CD4-positive, alpha-beta T cell treated with Interleukin-17A for 1 hour (primary cell): ENCODE measurements around the gene PRKCD.

ENCODE experiments used
- DNase-seq: peaks from one replicate; pipeline ENCODE4 v3.0.0-alpha.2; 2020

The PRKCD gene

DNA sequence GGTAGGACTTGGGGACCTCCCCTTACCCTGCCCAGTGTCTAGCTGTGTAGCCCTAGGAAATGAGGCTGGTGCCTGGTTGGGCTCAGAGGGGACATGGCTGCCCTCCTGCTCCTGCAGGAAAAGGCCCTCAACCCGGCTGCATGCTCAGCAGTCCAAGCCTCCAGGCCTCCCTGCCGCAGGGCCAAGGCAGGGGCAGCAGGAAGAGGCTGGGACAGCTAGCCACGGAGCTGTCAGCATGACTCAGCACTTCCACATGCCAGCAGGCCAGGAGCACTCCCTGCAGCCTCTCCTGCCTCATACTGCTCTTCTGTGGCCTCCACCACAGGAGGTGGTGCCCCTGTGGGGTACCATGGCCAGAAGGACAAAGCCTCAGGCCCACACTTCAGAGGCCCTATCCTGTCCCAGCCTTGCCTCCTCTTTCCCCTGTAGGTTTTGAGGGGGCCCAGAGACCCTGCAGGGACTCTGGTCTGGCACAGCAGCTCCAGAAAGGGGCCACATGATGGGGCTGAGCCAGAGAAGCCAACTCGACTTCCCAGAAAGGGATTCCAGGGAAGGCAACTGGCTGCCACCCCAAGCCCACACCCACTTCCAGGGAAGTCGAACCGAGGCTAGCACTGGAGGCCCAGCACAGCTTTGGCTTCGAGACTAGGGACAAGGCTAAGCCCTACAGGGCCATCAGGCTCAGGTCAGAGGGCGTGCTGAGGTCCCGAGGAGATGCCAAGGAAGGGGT, 75.3 kb downstream of the PRKCD start:
- no peak for DNase-seq

- no peak for DNase-seq
Observed at GRCh38 chr3:53238051-53238850, 77.2 kb downstream of the PRKCD start.

DNA sequence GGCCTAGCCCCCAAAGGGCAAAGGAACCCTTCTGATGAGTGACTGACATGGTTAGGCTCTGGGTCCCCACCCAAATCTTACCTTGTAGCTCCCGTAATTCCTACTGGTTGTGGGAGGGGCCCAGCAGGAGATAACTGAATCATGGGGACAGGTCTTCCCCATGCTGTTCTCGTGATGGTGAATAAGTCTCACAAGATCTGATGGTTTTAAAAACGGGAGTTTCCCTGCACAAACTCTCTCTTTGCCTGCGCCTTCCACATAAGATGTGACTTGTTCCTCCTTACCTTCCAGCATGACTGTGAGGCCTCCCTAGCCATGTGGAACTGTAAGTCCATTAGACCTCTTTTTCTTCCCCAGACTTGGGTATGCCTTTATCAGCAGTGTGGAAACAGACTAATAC, 77.9 kb downstream of the PRKCD start:
- no peak for DNase-seq

GRCh38 chr3:53239800-53240199, 78.8 kb downstream of the PRKCD start:
- no peak for DNase-seq

DNA sequence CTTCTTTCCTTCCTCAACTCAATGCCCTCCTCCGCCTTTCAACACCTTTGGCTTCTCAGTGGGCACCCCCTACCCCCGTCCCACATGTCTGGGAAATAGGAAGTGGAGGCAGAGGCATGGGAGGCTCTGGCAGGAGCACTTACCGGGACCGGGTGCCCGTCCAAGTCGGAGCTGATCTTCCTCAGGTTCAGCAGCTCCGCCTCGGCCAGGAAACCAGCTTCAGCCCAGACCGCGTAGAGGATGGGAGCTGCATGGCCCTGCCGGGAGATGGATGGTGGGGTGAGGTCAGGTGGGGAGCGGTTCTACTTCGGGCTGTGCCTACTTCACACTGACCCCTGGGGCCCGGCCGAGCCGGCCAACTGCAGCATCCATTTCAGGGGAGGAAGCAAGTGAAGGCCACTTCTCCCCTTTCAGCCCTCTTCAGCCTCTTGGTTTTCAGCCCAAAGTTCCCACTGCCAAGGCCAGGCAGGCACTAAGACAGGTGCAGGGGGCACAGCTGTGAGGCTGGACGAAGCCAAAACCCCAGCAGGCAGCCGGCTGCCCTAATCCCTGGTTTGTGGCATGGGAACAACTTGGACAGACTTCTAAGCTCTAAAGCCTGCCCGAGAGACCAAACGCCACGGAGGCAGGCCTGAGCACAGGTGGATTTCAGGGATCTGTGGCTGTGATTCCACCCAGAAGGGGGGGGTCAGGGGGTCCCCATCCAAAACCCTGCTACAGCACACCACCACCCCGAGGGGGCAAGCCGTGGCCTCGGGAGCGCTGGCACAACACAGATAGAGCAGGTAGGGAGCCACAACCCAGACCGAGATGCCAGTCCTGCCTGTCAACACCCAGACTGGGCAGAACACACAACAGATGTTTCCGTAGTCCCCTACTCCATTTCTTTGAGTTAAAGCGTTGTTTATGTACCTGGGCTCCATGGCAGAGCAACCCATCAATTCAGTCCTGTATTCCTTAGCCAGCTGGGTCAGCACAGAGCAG, 80.3 kb downstream of the PRKCD start:
- no peak for DNase-seq

- DNase-seq, result no peak
Observed at GRCh38 chr3:53242155-53242554, 81.1 kb downstream of the PRKCD start.
